ENCODE measurements around the gene SLC17A2. TPM values are rescaled to one million over a fixed set of nuclear protein-coding genes. Genes with fewer than 3 reads are reported as not detected.

Gene SLC17A2
- total RNA-seq, 1 experiment from 2014 or later: not detected

DNA sequence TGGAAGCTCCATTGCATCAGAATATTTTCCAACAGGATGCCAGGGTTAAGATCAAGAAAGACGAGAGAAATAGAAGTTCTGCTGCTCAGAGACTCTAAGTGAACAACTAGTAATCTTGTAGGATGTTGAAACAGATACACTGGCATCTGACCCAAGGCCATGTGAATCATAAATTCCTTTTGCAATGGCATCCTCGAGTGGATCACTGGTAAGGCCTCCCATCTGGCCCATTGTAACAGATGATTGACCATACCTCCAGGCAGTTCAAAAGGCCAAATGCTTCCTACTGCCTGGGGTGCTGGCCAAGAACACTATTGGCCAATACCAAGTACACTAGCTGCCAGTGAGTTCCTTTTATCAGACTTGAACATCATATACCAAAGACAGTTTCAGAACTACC, 46.5 kb downstream of the SLC17A2 start:
- DNase-seq (ENCODE audit: low read depth): peak; percentile 93

DNA sequence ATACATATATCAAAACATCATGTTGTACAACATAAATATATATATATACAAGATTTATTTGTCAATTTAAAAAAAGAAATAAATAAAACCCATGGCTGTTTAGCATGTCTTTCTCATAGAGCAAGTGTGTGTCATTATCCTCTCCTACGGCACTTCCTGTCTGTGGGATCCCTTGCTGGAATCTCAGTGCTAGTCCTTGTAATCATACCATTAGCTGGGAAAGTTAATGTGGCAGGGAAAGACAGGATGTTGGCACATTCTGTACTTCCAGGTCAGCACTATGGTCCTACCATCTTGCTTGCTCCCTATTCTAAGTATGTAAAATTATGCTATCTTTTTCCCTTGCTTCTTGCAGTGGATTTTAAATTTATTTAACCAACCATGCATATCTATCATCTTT, 47.0 kb downstream of the SLC17A2 start:
- DNase-seq (ENCODE audit: low read depth): peak; percentile 78

DNA sequence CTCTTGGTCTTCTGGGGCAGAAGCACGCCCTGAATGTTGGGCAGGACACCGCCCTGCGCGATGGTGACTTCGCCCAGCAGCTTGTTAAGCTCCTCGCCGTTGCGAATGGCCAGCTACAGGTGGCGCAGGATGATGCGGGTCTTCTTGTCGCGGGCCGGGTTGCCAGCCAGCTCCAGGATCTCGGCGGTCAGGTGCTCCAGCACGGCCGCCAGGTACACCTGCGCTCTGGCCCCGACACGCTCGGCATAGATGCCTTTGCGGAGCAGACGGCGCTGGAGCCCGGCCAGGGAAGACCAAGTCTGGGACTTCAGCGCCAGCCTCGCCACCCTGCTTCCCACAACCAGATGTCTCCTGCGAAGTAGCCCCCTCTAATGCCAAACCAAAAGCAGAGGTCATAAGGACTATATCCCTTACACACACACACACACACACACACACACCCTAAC, 48.4 kb downstream of the SLC17A2 start:
- peak; percentile 18 for DNase-seq (ENCODE audit: low read depth)

DNA sequence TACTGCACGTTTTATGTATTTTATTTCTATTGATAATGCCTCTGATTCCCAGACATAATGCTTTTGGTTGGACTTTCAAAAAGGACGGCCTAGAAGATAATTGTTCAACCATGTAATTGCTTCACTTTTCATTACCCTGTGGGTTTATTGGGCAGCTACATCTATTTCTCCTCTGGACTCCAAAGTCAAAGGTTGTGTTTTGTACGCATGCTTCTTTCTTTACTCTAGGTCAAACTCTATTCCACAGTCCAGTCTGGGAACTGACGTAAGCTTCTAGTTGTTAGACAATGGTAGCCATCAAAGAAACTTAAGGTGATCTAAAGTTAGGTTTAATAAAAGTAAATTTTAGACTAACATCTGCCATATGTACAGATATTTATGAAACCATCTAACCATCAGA, 49.9 kb downstream of the SLC17A2 start:
- DNase-seq (ENCODE audit: low read depth): no peak

DNA sequence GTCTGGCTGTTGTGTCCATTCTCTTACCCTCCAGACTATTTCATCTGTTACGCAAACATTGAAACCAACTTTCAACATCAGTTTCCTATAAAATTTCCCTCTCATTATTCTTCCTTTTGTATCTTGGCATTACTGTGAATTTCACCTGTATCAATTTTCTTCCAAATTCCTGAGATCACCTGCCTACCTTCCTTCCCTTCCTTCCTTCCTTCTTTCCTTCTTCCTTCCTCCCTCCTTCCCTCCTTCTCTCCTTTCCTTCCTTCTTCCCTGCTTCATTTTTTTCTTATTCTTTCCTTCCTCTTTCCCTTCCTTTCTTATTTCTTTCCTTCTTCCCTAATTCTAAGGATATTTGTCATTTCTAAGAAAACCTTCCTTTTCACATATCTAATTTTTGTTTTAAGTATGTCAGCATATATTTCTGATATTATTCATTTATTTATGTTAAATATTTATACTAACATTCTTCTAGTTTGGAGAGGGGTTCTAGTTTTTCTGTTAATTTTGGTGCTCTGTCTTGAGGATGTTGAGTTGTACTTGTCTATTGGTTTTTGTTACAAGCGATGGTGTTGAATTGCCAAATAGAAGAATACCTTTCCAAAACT, 51.7 kb downstream of the SLC17A2 start:
- DNase-seq (ENCODE audit: low read depth): no peak

DNA sequence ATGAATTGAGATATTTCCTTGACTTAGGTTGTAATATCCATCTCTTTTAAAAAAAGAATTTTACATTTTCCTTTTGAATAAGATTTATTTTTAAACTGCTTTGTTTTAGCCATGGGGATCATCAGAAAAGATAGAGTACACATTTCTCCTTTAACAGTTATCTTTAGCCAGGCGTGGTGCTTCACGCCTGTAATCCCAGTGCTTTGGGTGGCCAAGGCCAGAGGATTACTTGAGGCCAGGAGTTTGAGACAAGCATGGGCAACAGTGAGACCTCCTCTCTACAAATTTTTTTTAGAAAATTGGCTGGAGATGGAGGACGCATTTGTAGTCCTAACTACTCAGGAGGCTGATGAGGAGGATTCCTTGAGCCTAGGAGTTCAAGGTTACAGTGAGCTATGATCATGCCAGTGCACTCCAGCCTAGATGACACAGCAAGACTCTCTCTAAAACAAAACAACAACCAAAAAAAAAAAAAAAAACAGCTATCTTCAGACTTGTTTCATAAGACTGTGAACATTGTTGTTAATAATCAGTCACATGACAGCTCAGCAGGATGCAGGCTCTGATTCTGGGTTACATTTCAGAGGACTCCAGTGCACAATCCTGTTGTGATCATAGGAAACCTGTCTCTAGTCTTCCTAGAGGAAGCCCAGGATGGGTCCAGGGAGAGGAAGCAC, 54.4 kb downstream of the SLC17A2 start:
- no peak for DNase-seq (ENCODE audit: low read depth)

DNA sequence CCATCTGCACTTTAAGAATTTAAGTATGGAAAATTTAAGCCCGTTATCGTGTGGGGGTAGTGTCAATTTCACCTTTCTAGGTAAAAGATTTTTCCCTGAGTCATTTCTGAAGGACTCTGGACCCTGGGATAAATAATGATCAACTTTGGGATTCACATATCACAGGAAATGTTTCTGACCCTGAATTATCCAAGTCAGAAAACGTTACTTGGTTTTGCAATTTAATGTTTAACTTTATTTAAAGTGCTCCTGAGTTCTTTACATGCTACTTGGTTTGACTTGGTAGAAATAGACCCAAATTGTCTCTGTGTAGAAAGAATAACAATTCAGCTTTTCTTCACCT, 55.0 kb downstream of the SLC17A2 start:
- DNase-seq (ENCODE audit: low read depth): no peak

DNA sequence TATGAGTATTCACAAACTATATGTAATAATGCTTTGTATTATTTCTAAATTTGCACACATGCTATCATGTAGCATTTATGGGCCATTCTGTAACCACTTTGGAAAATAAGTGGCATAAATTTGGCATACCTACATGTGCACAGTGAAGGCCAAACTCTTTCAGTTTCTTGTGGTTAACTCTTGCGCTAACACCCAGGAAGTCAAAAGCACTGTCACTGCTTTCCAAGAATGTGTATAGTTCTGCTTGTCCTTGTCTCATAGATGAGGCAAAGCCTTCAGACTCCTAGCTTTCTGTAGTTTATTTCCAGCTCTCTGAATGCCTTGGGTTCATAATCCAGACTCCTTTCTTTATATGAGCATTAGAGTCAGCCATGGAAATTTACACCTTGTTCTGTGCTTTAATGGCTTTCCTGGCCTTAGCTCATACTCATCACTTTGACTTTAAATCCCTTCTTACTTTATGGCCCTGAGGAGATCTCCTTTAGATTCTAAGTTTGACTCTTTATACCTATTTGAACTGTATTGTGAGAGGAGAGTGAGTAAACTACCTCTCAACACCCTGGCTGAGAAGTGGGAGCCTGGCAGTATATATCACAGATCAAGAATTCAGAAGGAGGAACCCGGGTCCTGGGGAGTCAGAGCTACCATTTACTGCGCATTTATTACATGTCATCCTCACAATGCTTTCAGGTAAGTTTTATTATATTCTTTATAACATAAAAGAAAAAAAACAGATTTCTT, 55.5 kb downstream of the SLC17A2 start:
- DNase-seq (ENCODE audit: low read depth): no peak

DNA sequence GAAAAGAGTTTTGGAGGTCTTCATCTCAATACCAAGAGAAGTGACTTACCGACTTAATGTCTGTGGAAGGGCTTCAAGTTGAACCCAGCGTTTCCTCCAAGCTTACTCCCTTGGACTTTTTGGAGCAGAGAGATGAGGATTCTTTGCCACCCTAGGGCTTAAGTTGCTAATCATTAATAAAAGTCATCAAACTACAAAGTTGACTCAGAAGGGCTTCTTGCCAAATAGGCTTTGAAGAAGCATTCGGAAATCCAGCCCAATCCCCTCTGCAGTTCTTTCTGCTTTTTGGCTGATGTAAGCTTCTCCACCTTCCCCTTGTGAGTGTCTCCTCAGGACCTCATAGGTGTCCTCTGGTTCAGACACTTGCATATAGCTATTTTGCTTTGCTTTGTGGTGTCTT, 56.4 kb downstream of the SLC17A2 start, which contains the start of gene SLC17A3:
TSS of gene SLC17A3 (minus strand) at position 126 of the 400 bp plus-strand sequence. CDS start 5,856 bp downstream, outside the sequence.
- no peak for DNase-seq (ENCODE audit: low read depth)

DNA sequence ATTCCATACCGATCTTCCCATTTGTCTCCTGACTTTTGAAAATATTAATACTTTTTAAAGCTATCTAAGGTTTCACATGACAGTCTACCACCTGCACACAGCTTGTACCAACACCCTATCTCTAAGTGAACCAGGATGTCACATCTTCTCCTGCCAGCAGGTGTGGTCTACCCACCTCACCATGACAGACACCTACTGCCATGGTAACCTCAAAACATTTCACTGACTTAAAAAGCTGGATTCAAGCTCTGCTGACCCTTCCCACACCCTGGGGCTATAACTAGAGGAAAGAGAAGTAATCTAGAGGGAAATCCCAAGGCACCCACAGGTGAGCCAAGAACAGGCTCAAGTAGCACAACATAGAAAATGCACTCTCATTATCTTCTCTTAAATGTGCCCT, 57.7 kb downstream of the SLC17A2 start:
- no peak for DNase-seq (ENCODE audit: low read depth)

DNA sequence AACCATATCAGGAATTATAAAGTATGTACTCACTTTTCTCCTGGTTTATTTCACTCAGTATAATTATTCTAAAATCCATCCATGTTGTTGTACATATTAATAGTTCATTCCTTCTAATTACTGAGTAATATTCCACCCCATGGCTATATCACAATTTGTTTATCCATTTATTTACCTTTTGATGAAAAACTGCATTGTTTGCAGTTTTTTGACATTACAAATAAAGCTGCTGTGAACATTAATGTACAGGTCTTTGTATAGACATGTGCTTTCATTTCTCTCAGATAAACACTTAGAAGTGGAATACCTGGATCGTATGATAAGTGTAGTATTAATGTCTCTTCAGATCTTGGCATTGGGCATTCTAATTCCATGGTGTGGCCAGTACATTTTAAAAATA, 60.7 kb downstream of the SLC17A2 start:
- DNase-seq (ENCODE audit: low read depth): no peak

DNA sequence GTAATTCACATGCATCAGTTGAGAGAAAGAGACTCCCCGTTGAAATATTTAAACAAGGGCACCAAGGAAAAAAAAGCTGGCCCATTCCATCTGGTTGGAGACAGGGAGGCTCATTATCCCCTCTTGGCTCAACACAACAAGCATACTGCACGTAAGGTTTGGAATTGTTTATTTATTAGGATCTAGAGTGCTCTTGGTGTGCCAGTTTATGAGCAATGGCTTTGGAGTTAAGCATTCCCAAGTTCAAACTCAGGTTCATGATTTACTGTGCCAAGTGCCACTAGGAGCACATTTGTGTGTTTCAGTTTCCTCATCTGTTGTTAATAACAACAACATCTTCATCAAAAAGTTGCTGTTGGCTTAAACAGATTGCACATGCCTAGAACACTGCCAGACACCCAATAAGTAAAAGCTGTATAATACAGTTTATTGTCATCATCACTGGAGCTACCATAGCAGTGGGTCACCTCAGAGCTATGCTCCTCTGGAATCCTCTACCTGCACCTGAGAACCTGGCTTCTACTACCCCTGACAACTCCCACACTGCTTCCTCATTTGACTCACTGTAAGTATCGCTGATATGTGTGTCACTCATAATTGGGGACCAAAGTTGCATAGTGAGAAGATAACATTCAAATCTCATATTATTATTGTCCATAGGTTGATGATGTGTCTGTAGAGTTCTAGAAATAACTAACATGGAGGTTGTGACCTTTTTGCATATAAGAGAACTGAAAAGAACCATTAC, 61.9 kb downstream of the SLC17A2 start:
- DNase-seq (ENCODE audit: low read depth): no peak

DNA sequence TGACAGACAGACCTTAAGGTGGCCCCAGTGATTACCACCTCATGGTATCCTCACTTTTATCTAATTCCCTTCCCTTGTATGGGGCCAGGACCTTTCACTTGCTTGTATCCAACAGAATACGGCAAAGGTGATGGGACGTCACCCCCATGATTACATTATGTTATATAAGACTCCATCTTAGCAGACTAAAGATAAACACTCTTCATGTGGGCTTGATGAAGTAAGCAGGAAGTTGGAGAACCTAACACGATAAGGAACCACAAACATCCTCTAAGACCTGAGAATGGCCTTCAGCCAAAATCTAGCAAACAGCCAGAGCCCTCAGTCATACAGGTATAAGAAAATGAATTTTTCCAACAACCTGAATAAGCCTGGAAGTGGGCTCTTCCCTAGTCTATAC, 64.5 kb downstream of the SLC17A2 start:
- peak; percentile 34 for DNase-seq (ENCODE audit: low read depth)

DNA sequence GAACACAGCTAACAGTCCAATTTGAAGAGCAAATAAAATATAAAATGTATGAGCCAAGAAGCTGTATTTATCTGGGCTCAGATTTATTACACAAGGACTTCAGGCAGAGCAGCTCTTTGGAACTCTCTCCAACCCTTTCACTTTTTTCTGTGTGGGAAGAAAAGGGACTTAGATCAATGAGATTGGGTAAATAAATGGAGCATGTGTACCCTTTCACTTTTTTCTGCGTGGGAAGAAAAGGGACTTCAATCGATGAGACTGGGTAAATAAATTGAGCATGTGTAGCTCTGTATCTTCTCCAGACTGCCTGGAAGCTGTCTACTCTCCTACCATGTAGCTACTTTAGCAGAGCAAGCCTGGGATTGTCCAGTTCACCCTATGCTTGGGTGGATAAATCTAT, 67.1 kb downstream of the SLC17A2 start:
- DNase-seq (ENCODE audit: low read depth): no peak

Other genes with a start within 250 kb of the SLC17A2 start
- not detected in 2 replicates for gene SLC17A4, start 175.9 kb downstream of the SLC17A2 start, total RNA-seq (2014; rRNA removed; shearing (Covaris generic))
- not detected in 2 replicates for gene SLC17A1, start 98.6 kb downstream of the SLC17A2 start, total RNA-seq (2014; rRNA removed; shearing (Covaris generic))
- gene SLC17A3, start 56.4 kb downstream of the SLC17A2 start, total RNA-seq (2014; rRNA removed; shearing (Covaris generic)): not detected in 2 replicates
- gene TRIM38, start 32.1 kb upstream of the SLC17A2 start, total RNA-seq (2014; rRNA removed; shearing (Covaris generic)): 9.6 and 13.9 TPM in 2 replicates
- 16.9 and 20.6 TPM in 2 replicates for gene HFE, start 156.7 kb upstream of the SLC17A2 start, total RNA-seq (2014; rRNA removed; shearing (Covaris generic))

Measured in M059J (cell line).